Peyer's patch (tissue), 4 donors: ENCODE results near the gene MYBPC2. TPM values are rescaled to one million over a fixed set of nuclear protein-coding genes. Genes with fewer than 3 reads are reported as not detected.
A peak's percentile ranks its signal among the peaks of the same experiment; 100 is the strongest.

ENCODE experiments used
- DNase-seq, 3 donors: peaks; one replicate each; pipeline ENCODE4 v3.0.0-alpha.2; 2017 to 2019
- H3K27ac ChIP-seq, 4 donors: fragments of 200-600 bp; sonication (generic); one replicate each; pipeline ENCODE4 v1.5.1; 2016 to 2019
- H3K27me3 ChIP-seq, 2 donors: fragments of 200-600 bp; sonication (generic); one replicate each; pipeline ENCODE4 v1.5.1; 2019
- H3K36me3 ChIP-seq, 3 donors: fragments of 200-600 bp; sonication (generic); one replicate each; pipeline ENCODE4 v1.5.1; 2016 to 2019
- H3K4me1 ChIP-seq, 4 donors: fragments of 200-600 bp; sonication (generic); one replicate each; pipeline ENCODE4 v1.5.1; 2016 to 2019
- H3K4me3 ChIP-seq, 4 donors: fragments of 200-600 bp; sonication (generic); 1 replicate in 3 of 4; 2 replicates in 1 of 4; pipeline ENCODE4 v1.5.1; 2016 to 2019; ENCODE audit warnings: mild to moderate bottlenecking in 1 of 4
- H3K9me3 ChIP-seq, 4 donors: fragments of 200-600 bp; sonication (generic); one replicate each; pipeline ENCODE4 v1.5.1; 2016 to 2019; ENCODE audit warnings: mild to moderate bottlenecking in 1 of 4
- CTCF ChIP-seq, 6 experiments: fragments of 450-650 bp in 4 of 6; fragments of 200-600 bp in 2 of 6; sonication (generic) in 1 of 6; IDR thresholded peaks; one replicate each; pipeline ENCODE4 v1.5.1; 2017 to 2019; ENCODE audit warnings: antibody characterized with exemption in 6 of 6, mild to moderate bottlenecking in 3 of 6, moderate library complexity in 1 of 6
- POLR2A ChIP-seq, 2 donors: fragments of 450-650 bp; IDR thresholded peaks; one replicate each; pipeline ENCODE4 v1.5.1; 2017; ENCODE audit warnings: antibody characterized with exemption in 2 of 2, mild to moderate bottlenecking in 2 of 2, moderate library complexity in 2 of 2
- total RNA-seq, 4 donors: library from RNA; depleted of rRNA; stranded (reverse); fragments of >200 nt; gene quantifications; one replicate each; pipeline ENCODE4 v1.1.0, GENCODE V29; 2016

MYBPC2 gene
- total RNA-seq, 4 donors from 2014 or later: not detected

GRCh38 chr19:50485284-50485955, 52.7 kb downstream of the MYBPC2 start:
- TF ChIP-seq CTCF (IDR thresholded peaks at IDR 0.05) (no peak), POLR2A (IDR thresholded peaks at IDR 0.05) (no peak)
- Histone ChIP-seq H3K4me1 (no peaks in the 10 kb centered on the region), H3K36me3 (peaks cover 0 to 38% (median 0%) of the 10 kb centered on the region in 3 donors), H3K27ac (no peak overlapping the region), H3K27me3 (no peaks in the 10 kb centered on the region), H3K9me3 (no peaks in the 10 kb centered on the region), H3K4me3 (no peak overlapping the region)
- peak in 1 of 3 donors; percentile 36 for DNase-seq

- TF ChIP-seq CTCF (IDR thresholded peaks at IDR 0.05): peak in 2 of 6 experiments; percentile 26 to 36
- no peak for TF ChIP-seq POLR2A (IDR thresholded peaks at IDR 0.05)
- Histone ChIP-seq H3K4me3 (no peak overlapping the region), H3K27me3 (no peaks in the 10 kb centered on the region), H3K4me1 (no peaks in the 10 kb centered on the region), H3K27ac (no peak overlapping the region), H3K9me3 (no peaks in the 10 kb centered on the region), H3K36me3 (peaks cover 0 to 22% (median 0%) of the 10 kb centered on the region in 3 donors)
- peak in 1 of 3 donors; percentile 49 for DNase-seq
These were observed 54.3 kb downstream of the MYBPC2 start for GRCh38 chr19:50486823-50487515.

- no peak overlapping the region for H3K4me3 ChIP-seq
These were observed 55.9 kb downstream of the MYBPC2 start for GRCh38 chr19:50488389-50489194.

GRCh38 chr19:50489461-50490011, 56.8 kb downstream of the MYBPC2 start:
- Histone ChIP-seq H3K36me3 (peaks cover 0 to 8% (median 0%) of the 10 kb centered on the region in 3 donors), H3K9me3 (no peaks in the 10 kb centered on the region), H3K27me3 (no peaks in the 10 kb centered on the region), H3K4me3 (no peak overlapping the region), H3K27ac (no peak overlapping the region), H3K4me1 (no peaks in the 10 kb centered on the region)
- DNase-seq: peak in 1 of 3 donors; percentile 42
- no peak for TF ChIP-seq CTCF (IDR thresholded peaks at IDR 0.05)
- TF ChIP-seq POLR2A (IDR thresholded peaks at IDR 0.05): no peak

More at GRCh38 chr19:50488389-50489194, 55.9 kb downstream of the MYBPC2 start:
- H3K27me3 ChIP-seq: no peaks in the 10 kb centered on the region
- peaks cover 0 to 9% (median 0%) of the 10 kb centered on the region in 3 donors for H3K36me3 ChIP-seq
- peak in 1 of 3 donors; percentile 15 for DNase-seq
- no peaks in the 10 kb centered on the region for H3K9me3 ChIP-seq
- TF ChIP-seq POLR2A (IDR thresholded peaks at IDR 0.05): no peak
- no peak for TF ChIP-seq CTCF (IDR thresholded peaks at IDR 0.05)
- no peaks in the 10 kb centered on the region for H3K4me1 ChIP-seq
- H3K27ac ChIP-seq: no peak overlapping the region

- Histone ChIP-seq H3K27ac (no peak overlapping the region), H3K4me3 (no peak overlapping the region), H3K9me3 (no peaks in the 10 kb centered on the region), H3K4me1 (no peaks in the 10 kb centered on the region), H3K27me3 (no peaks in the 10 kb centered on the region), H3K36me3 (no peaks in the 10 kb centered on the region)
- peak in 1 of 3 donors; percentile 37 for DNase-seq
- TF ChIP-seq POLR2A (IDR thresholded peaks at IDR 0.05) (no peak), CTCF (IDR thresholded peaks at IDR 0.05) (no peak)
These were observed 57.7 kb downstream of the MYBPC2 start for GRCh38 chr19:50490411-50490811.
